NCI-H2171 (cell line): ENCODE data around the gene ZMAT2.
"Not testable (repeated sequence)": the region's sequence is repeated elsewhere in the genome, so short reads cannot be mapped to it uniquely, and the experiment has no call there.

Source experiments
- DNase-seq: peaks from one replicate; lab custom pipeline; 2025; lab: John Stamatoyannopoulos, UW

The ZMAT2 gene, protein sequence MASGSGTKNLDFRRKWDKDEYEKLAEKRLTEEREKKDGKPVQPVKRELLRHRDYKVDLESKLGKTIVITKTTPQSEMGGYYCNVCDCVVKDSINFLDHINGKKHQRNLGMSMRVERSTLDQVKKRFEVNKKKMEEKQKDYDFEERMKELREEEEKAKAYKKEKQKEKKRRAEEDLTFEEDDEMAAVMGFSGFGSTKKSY

DNA sequence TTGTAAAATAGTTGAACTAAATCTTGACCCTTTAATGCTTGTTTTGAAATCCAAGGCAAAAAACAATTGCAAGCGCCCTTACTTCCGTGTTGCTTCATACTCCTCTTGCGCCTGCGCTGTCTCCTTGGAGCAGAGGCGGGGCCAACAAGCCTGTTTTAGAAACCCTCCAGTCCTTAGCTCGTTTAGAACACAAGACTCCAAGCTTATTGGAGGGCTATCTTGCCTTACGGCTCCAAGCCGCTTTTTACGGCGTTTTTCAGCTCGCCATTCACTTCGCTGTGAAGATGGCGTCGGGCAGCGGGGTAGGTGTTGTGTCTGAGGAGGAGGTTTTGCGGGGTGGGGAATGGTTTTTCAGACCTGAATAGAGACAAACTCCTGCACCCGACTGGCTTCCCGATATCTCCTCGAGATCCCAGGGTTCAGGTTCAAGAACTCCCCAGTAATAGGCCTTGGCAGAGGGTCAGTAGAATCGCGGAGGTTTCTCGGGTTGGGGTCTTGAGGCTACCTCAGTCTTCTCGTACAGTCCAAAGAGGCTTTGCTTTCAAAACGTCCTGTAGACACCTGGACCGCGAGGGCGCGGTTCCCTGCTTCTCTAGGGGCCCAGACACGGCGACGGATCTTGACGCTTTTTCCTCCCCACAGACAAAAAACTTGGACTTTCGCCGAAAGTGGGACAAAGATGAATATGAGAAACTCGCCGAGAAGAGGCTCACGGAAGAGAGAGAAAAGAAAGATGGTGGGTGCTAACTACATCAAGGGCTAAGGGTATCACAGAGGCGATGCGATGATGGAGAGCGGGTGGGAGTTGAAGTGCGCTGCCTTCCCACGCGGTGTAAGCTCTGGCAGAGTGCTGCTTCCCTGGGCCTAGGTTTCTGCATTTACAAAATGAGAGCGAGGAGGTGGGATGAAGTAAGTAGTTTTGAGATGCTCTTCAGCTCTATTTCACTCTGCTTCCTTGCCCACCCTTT is at the start of gene ZMAT2:
Gene ZMAT2 (plus strand): TSS at position 271 of the 968 bp plus-strand sequence. CDS start 14 bp downstream, at position 285.
- peak; percentile 84 for DNase-seq

DNA sequence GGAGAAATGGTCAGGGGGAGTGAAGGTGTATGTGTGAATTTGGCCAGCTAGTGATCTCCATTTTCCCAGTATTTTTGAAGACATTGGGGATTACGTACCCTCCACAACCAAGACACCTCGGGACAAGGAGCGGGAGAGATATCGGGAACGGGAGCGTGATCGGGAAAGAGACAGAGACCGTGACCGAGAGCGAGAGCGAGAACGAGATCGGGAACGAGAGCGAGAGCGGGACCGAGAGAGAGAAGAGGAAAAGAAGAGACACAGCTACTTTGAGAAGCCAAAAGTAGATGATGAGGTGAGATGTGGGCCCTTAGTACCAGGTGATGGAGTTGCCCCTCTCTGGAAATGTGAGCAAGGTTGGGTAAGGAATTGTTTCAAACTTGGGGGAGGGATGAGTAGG is 41.4 kb upstream of the ZMAT2 start:
- no peak for DNase-seq

DNA sequence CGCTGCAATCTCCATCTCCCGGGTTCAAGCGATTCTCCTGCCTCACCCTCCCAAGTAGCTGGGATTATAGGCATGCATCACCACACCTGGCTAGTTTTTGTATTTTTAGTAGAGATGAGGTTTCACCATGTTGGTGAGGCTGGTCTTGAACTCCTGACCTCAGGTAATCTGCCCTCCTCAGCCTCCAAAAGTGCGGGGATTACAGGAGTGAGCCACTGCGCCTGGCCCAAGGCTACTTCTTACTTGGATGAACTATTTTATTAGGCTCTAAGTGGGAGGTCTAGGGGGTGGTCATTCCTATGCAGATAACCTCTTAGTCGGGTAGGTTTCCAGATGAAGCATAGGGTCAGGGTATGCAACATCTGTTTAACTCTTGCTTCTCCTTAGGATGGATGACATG is 39.9 kb upstream of the ZMAT2 start:
- not testable (repeated sequence) for DNase-seq

DNA sequence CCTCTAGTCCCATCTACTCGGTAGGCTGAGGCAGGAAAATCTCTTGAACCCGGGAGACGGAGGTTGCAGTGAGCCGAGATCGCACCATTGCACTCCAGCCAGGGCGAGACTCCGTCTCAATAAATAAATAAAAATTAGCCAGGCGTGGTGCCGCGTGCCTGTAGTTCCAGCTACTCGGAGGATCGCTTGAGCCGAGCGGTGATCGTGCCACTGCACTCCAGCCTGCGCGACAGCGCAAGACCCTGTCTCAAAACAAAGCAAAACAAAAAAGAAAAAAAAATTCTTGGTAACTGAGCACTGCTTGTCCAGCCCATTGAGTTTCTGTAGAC is 36.3 kb upstream of the ZMAT2 start:
- no peak for DNase-seq

DNA sequence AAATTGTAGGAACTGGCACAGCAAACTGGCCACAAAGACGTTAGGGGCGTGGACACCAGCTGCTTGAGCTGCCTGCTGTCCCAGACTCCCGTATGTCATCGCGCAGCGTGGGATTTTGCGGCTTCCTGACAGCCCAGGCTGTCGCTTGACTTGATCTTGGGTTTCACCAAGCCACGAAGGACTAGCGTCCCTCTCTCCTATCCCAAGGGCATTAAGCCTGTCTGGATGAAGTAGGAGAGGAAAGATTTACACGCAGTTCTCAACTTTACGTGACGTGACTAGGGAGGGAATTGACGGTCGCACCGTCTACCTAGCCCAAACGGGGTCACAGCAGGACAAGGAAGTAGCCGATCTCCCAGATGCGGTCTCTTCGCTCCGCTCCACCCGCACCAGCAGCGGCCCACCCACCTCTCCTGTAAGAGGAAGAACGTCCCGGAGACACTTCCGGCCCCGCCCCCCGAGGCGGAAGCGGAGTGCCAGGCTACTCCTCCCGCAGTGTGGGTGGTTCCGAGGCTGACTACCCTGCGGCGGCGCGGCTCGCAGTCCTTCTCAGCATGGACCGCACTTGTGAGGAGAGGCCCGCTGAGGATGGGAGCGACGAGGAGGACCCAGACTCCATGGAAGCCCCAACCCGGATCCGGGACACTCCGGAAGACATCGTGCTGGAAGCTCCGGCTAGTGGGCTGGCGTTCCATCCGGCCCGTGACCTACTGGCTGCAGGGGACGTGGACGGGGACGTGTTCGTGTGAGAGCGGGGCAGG is 35.7 kb upstream of the ZMAT2 start, which contains the start of gene WDR55:
Gene WDR55 (plus strand): TSS at position 546 of the 761 bp plus-strand sequence. CDS start 9 bp downstream, at position 555.
- DNase-seq = peak; percentile 74

DNA sequence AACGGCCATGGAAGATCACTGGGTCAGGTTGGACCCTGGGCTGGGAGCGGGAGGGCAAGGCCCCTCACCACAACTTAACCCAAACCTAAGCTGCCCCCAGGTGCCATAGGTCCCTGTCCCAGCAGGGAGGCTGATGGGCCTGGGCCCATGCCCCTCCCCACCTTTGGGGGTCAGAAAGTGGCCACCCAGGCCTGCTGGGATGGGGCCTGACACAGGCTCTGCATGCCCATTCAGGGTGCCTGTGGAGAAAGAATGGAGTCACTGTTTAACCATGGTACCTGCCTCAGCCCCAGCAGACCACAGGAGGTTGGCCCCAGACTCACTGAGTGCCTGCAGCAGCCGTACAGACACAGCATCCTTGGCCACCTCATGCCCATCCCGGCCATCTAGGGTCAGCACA is 29.2 kb upstream of the ZMAT2 start:
- not testable (repeated sequence) for DNase-seq

DNA sequence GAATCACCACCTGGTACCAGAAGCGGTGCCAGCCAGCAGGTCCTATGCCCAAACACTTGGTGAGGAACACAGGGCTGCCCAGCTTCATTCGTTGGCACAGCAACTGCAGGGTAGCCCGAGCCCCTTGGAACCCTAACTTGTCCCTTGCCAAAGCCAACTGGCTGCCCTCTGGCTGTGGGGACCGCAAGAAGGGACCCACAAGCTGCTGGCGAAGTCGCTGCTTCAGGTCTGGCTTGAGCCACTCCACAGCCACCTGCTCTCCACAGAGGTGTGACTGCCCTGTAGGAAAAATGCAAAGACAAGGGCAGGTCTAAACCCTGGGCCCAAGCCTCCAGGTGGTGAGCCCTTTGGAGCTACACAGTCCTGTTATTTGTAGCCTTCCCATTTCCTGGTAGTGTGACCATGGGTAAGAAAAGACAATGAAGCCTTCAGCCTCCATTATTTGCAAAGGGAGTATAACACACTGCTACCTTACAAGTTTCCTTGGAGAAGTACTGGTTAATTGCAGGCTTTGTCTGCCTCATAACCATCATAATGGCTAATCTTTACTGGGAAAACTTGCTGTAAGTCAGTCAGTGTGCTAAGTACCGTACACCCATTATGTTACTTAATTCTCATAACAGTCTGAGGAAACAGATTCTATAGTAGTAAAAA is 28.6 kb upstream of the ZMAT2 start:
- DNase-seq = no peak

DNA sequence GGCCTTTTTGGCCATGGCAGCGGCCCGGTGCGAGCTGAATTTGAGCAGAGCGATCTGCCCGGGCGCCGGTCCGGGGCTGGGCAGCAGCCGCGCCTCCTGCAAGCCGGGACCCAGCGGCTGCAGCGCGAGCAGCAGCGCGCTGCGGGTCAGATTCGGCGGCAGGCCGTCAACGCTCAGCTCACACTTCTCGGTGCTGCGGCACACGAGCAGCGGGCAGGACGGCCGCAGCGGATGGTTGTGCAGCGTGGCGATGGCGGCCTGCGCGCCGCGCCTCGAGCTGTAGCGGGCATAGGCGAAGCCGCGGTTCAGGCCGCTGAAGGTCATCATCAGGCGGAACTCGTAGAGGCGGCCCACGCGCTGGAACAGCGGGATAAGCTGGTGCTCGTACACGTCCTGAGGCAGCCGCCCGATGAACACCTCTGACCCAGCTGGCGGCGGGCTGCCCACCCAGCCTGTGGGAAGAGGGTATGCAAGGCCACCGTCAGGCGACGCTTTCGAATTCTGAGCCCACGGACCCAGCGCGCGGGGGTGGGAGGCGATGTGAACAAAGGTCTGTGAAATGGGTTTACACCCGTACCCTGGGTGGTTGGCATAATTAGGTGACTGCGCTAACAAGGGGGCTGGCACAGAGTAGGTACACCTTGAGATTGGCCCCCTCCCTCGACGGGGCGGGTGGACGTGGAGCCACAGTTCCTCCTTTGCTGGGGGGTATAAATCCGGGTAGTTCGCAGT is 27.6 kb upstream of the ZMAT2 start:
- no peak for DNase-seq

DNA sequence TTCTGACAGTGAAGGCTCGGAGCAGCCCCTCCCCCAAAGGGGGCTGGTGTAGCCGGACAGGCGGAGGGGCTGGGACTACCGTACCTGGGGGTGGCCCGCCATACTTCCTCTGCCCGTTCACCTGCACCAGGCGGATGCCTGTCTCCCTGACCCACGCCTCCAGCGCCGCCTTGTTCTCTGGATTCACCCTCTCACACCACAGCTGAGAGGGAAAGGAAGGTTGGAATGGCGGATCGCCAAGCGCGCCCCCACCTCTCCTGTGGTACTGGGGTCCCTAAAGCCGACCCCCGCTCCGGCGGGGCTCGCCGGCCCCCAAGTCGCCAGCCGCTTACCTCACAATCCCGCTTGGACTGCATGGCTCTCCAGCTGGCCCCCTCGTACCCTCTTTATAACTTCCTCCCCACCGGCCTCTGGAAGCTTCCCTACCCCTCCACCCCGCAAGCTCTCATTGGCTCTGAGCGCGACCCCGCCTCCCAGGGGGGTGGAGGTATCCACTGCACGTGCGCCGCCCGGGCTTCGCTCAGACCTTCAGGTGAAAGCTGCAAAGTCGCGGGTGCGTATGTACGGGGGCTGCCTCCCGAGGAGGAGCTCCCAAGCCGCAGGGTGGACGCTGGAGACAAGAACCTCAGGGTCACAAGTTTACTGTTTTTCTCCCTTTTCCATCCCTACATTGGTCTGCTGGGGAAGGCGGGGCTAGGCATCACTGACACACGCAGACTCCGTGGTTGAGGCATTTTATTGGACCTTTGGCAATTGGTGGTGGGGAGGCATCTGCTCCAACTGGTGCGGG is 26.9 kb upstream of the ZMAT2 start, which contains the start of gene DND1:
Gene DND1 (minus strand): TSS at position 390 of the 790 bp plus-strand sequence. CDS start 34 bp downstream, at position 356.
- no peak for DNase-seq

DNA sequence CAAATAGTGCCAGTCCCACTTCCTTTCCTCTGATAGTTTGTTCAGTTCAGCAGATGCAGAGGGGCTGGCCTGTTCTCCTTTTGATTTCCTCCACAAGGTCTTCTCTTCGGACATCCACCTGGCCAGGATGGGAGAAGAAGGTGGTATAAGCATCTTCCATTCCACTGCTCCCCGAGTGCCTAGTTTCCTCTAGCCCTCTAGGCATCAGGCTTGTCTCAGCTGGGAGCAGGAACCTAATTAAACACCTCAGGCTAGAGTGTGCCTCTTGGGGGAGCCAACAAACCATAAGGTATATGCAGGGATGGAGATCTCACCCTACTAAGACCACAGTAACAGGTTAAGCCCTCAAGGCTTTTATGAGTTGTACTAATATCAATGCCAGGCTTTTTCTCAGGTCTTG is 26.0 kb upstream of the ZMAT2 start:
- DNase-seq = no peak

DNA sequence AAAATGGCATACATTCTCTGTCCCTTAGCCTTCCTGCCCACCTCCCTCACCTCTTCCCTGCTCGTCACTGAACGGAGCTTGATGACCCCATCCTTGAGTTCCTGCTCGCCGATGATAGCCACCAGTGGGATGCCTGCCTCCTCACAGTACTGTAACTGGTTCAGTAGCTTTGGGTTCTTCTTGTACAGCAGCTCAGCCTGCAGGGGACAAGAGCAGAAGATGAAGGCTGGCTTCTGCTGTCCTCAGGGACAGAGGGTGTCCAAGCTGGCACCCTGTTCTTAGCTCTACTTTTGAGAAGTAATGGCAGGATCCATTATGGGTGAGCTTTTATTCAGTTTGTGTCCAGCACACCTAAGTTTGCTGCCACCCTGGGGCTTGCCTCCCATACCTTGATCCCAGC is 25.6 kb upstream of the ZMAT2 start:
- no peak for DNase-seq

DNA sequence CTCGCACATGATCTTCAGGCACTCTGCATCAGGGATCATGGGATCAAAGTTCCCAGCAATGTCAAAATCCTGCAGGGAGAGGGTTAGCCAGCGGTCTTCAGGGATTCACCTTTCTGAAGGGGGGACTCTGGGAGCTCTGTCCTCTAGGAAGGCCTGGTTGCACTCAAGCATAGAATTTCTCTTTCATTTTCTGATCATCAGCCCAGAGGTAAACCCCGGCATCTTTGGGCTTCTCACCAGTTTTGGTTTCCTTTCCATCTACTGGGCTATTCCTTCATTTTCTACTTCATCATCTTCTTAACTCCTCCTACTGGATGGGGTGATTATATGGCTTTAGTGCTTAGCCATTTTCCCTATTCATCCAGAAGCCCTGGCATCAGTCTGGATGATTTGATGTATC is 22.3 kb upstream of the ZMAT2 start:
- DNase-seq = no peak

DNA sequence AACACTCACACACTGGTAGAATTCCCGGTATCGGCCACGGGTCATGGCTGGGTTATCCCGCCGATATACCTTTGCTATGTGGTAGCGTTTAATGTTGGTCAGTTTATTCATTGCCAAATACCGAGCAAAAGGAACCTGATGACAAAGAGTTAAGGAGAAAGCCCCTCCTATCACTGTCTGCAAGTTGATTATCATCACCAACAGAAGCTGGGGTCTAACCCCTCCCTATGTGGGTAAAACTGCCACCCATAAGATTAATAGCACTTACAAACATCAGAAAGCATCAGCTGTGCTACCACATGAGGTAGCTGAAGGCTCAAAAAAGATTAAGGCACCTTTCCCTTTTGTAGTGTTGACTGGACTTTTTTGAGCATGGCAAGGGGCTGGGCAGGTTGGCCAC is 21.3 kb upstream of the ZMAT2 start:
- DNase-seq = no peak

DNA sequence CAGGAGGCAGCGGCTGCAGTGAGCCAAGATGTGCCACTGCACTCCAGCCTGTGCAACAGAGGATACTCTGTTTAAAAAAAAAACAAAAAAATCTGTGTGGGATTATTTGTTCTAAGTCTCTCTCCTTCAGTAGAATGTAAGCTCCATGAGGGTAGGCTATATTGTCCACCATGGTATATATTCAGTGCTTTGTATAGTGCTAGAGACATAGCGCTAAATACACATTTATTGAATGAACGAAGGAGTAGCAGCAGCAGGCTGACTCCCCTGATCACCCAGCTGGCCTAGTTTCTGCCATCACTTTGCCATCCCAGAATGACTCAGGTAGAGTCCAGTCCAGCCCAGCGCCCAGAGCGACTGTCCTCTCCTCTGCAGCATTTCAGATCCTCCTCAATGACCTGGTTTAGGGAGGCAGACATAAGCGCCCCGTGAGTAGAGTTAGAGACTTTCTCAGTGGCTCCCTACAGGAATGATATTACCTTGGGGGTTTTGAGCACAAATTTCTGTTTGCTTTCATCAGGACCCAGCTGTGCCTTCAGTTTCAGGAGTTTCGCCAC is 9.8 kb upstream of the ZMAT2 start:
- no peak for DNase-seq

DNA sequence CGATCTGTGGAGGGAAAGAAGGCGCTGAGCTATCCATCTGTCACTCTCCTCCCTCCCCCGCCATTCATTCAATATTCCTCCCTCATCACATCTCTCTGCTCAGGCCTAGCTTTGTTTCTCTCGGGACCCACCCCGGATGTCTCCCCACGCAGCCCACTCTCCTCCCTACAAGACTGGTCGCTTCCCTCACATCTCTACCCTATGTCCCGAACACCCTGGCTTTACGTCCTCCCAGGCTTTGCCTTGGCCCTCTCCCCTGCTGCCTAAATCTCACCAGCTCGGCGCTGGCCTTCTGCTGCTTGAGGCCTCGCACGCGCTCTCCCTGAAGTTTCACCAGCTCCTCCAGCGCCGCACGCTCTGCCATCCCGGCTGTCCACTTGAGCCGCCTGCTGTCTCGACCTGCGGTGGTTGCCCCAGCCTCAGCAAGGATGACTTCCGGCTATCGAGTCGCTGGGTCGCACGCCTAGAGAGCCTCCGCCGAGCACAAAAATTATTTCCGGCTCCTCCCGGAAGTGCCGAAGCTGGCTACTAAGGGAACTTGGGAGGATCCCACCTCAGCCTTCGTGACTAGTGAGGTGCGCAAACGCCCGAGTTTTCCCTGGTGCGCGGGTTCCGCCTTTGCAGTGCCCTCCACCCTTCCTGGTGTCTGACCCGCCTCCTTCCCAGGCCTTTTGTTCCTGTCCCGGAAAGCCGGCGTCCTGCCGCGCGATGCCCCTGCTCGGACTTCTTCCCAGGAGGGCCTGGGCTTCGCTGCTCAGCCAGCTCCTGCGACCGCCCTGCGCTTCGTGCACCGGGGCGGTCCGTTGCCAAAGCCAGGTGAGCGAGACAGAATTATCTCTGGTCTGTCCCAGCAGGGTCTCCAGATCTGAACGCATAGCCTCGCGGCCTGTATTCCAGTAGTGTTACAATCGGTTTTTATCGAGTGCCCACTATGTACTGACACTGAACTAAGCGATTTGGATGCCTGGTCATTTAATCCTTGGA is 9.0 kb upstream of the ZMAT2 start, which contains the start of the genes HARS1 and HARS2:
Gene HARS1 (minus strand): TSS at position 430 of the 984 bp plus-strand sequence. CDS start 66 bp downstream, at position 364.
Gene HARS2 (plus strand): TSS at position 515 of the 984 bp plus-strand sequence. CDS start 194 bp downstream, at position 709.
- DNase-seq = peak; percentile 76

DNA sequence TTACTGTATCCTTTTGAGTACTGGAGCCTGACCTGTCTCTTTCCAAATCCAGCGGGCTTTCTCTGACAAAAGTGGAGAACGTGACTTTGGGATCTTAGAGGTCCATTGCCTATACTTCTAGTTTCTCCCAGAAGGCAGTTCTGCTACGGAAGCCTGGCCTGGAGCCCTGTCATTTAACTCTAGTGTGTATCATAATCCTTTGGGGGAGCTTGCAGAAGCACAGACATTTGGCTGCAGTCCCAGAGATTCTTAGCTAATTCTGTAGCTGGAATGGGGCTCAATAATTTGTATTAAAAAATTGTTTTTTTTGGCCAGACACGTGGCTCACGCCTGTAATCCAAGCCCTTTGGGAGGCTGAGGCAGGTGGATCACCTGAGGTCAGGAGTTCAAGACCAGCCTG is 6.0 kb upstream of the ZMAT2 start:
- DNase-seq = no peak

DNA sequence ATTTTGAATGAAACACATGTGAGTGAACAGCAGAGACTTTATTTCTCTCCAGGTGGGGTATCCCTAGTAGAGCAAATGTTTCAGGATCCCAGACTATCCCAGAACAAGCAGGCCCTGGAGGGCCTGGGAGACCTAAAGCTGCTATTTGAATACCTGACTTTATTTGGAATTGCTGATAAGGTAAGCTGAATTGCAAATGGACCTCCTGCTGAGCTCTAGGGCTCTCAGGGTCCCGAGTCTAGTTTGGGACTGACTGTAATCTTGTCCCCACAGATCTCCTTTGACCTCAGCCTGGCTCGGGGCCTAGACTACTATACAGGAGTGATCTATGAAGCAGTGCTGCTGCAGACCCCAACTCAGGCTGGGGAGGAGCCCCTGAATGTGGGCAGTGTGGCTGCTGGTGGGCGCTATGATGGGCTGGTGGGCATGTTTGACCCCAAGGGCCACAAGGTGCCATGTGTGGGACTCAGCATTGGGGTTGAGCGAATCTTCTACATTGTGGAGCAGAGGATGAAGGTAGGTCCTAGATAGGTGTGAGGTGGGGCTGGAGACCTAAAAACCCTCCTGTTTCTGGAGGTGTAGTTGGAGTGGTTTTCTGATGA is 3.3 kb upstream of the ZMAT2 start:
- no peak for DNase-seq

DNA sequence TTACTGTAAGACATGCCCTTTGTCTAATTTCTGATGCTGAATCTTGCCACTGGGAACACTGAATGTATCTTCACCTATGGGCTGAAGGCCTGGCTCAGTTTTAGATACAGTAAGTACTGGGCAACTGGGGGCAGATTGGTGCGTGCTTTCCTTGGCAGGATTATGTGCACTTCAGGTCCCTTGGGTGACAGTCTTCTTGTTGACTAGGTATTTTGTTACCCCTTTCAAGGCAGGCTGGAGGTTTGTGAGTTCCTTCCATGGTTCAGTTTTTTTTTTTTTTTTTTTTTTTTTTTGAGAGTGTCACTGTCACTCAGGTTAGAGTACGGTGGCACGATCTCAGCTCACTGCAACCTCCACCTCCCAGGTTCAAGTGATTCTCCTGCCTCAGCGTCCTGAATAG is 7.6 kb downstream of the ZMAT2 start:
- no peak for DNase-seq
